Dermis blood vessel endothelial cell (primary cell): ENCODE data around the gene NREP. TPM values are rescaled to one million over a fixed set of nuclear protein-coding genes. Genes with fewer than 3 reads are reported as not detected.
A peak's percentile ranks its signal among the peaks of the same experiment; 100 is the strongest.

Experiments used
- DNase-seq: peaks from one replicate; pipeline ENCODE4 v3.0.0; 2010
- total RNA-seq: library from RNA; depleted of rRNA; stranded (reverse); fragments of >200 nt; gene quantifications from 2 replicates; pipeline ENCODE4 v1.2.3, GENCODE V29; 2014

NREP gene
- total RNA-seq, 1 donor from 2014 or later, result 39.0 TPM

DNA sequence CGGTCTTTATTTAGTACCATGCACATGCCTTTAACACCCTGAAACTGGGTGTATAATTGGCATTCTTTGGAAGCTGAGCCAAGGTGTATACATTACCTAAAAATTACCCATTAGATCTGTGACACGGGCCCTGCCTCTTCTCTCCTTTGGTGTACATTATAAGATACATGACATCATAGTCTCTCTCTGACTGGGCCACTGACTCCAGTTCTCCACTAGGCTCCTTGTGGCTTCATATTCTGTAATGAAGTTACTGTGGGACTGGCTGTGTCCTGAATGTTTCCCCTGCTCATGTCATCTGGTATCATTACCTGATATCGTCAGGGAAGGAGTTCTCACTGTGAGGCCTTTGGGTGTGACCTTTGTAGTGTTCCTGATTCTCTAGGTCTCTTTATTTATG, 65.5 kb downstream of the NREP start:
- DNase-seq, result no peak

DNA sequence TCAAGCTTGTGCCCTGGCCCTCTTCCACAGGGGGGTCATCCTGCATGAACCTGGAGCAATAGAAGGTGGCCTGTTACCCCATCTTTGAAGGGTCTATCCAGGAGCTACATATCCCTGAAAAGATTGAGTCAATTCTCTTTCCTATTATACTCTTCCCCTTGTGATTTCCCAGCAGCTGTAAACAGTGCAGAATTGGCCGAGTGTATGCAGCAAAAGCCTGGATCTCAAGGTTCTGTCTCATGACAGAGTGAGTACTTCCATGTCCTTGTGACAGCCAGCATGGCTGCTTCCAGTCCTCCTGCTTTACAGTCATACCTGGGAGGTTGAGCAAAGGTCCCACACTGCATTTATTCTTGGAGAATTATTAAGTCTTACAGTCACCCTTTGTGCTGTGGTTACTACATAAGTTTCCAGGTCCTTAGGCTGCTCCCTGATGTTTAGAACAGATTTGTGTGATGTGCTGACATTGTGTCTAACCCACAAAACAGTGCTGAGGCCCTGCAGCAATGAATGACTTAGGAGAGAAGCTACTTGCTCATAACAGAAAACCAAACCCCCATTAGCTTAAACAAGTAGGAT, 67.5 kb downstream of the NREP start:
- DNase-seq, result no peak

DNA sequence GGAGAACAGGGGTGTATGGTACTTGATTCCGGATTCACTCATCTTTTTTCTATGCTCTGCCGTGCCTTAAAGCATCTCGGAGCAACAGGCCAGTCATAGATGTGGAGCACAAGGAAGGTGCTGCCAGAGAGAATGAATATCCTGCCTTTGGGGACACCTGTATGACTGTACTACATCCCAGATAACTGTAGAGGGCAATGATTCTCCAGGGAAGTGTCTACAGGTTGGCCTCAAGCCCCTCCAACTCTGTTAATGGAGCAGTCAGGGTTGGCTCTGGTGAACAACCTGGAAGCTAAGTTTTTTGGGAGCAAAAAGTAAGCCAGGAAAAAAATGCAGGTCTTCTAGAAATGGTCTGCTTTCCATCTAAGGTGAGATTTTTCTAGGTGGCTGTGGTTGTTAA, 71.0 kb downstream of the NREP start:
- peak; percentile 18 for DNase-seq

DNA sequence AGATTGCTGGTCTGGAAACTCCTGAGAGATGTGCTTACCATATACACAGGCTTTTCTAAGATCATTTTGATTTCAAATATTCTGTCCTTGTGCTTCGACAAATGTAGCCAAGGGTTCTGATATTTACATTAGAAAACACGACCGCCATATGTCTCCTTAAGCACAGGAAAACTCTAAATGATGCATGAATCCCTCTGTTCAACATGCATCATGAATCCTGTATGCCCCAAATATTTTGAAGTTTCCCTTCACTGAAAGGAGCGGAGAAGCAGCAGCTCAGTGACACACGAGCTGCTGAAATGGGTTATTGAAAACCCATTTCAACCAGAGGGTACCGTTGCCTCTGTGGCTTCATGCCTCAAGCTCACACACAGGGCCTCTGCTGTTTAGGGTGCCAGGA, 74.4 kb downstream of the NREP start:
- no peak for DNase-seq

DNA sequence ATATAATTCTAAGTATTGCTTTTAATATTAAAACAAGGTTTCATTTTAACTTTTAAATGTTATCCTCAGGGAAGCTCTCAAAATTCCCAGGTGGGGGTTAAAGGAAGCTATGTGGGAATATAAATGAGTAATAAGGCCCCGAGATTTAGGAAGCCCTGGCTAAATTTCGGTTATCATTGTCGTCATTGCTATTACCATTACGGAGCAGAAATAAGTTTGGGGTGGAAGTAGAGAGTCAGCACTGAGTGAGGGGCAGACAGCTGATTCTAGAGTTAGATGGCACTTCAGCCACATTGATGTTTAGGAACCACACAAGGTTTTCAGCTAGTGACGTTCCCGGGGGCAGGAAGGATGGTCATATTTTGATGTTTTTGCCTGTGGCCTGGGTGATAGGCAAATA, 74.9 kb downstream of the NREP start:
- DNase-seq, result peak; percentile 9

DNA sequence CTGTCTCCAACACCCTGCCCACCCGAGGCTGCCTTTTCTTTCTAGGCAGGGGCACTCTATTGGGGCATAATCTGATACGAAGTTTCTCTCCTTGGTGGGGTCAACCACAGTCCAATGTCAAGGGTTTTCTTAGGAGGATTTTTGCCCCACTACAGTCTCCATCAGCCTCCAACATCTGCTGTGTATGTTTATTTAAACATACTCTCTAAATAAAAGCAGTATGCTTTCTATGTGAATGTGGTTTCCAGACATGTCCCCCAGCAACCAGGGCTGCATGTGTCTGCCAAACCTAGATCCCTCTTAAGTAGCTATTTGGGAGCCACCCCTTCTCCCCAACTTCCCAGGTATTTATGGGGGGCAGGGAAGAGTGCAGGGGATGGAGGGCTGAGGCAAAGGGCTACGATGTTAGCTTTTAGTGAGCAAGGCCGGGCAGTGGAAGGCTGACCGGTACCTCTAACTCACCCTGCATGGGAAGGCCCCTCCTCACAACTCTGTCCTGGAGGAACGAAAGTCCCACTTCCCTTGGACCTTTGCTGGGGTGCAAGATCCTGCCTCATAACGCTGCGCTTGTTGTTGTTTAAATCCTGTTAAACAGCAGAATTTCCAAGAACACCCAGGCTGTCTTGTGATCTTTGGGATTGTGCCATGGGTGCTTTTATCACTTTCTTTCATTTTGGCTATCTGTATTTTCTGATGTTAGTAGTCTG, 75.4 kb downstream of the NREP start:
- DNase-seq, result peak; percentile 25

DNA sequence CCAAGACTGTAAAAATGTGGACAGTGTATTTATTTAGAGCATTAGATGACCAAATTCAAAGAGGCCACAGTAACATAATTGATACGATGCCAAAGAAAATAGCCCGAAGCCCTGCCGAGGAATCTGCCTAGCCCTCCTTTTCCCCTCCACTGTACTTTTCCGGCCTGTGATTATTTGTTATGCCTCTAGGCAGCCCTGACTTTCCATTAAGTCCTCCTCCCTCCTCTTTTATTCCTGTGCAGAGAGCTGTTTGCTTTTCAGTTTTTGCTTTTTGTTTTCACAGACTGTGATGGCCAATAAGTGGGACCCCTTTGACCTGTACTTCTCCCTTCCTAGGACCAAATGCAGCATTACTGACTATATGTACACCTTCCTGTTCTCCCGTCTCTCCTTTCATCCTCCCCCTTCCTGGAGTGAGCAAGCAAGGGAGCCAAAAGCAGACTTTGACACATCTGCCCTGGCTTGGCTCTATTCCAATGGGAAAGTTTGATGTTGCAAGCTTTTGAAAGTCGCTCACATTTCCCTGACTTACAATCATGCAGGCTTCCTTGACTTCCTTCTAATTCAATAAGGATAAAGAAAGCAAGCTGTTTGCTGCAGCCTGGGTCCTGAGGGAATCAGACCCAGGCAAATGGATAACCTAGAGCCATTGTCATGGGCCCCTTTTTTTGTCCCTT, 76.1 kb downstream of the NREP start:
- peak; percentile 98 for DNase-seq

DNA sequence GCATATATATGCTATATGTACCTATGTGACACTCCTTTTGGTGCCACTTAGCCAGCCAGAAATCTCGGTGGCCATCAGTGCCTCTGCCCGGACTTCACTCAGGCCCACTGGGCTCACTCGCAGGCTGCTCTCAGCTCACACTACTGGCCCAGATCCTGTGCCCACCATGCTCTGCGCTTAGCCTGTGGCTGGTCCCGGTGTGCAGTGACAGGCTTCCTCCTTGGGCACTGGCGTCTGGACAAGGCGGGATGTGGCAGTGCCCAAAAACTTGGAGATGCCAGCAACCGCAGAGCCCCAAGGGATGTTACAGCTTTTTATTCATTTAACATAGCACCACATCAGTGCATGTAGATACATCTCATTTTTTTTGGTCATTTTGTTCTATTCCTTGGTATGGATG, 77.4 kb downstream of the NREP start:
- no peak for DNase-seq

Other genes starting within 250 kb of the NREP start
- 71.1 and 71.2 TPM in 2 replicates for gene STARD4, start 244.7 kb downstream of the NREP start, total RNA-seq